Measurements from ENCODE around the gene P2RX4.
"Not testable (repeated sequence)": the region's sequence is repeated elsewhere in the genome, so short reads cannot be mapped to it uniquely, and the experiment has no call there.

The P2RX4 gene

GRCh38 chr12:121245951-121246350 is 36.0 kb downstream of the P2RX4 start:
- no peak for DNase-seq

DNA sequence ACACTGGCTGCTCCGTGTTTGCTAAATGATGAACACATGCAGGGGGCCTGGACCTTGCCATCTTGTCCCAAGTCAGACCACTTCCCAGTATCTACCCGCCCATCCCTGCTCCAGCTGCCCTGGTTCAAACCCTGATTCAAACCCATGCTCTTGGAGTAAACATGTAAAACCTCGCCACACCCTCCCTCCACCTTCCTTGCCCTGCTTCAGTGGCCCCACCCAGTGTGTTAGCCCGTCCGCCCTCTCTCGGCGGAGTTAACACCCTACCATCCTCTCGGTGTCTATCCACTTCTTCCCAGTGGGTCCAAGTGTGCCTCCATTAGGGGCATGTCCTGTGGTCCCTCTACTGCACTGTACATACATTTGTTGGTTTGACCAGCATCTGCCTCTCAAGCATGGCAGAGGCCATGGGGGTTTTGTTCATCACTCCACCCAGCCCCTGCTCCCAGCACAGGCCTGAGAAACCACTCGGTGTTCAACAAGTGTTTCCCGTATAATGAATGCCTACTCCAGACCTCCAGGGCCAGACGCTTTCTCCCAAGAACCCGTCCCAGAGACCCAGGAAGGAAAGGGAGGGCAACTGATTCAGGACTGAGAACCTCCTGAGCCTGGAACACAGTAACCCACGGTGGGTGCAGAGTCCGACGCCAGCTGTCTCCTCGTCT is 37.1 kb downstream of the P2RX4 start:
- no peak for DNase-seq

DNA sequence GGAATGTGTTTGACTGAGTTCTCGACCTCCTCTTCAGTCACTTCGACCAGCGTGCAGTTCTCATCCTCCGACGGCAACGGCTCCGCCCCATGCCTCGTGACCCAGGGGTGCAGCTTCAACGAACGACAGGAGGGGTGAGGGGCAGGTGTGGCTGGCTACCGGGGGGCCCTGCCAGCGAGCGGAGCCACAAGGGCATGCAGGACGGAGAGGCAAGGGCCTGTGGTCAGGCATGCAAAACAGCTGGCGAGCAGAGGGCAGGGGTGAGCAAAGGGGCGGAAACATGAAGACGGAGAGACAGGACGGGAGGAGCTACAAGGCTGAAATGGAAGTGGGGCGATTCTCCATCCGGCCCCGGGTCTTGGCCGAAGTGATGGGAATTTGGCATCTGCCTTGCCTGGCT is 38.7 kb downstream of the P2RX4 start:
- DNase-seq, result no peak

GRCh38 chr12:121250359-121250758 is 40.4 kb downstream of the P2RX4 start:
- no peak for DNase-seq

DNA sequence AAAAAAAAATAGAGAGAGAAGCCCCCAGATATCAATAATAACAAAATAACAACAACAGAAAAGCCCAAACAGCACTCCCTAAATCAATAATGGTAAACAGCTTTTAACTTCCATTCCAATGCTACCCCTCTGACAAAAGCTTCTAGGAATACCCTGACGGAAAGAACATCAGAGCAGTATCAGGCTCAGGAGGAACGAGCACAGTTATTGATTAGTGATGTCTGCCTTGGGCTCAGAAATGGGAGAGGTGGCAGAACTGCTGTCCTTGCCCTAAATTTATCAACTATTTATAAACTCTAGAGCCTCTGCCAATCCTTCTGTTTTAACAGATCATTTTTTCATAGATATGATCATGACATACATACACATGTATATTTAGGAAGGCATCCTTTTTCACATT is 41.9 kb downstream of the P2RX4 start:
- no peak for DNase-seq

DNA sequence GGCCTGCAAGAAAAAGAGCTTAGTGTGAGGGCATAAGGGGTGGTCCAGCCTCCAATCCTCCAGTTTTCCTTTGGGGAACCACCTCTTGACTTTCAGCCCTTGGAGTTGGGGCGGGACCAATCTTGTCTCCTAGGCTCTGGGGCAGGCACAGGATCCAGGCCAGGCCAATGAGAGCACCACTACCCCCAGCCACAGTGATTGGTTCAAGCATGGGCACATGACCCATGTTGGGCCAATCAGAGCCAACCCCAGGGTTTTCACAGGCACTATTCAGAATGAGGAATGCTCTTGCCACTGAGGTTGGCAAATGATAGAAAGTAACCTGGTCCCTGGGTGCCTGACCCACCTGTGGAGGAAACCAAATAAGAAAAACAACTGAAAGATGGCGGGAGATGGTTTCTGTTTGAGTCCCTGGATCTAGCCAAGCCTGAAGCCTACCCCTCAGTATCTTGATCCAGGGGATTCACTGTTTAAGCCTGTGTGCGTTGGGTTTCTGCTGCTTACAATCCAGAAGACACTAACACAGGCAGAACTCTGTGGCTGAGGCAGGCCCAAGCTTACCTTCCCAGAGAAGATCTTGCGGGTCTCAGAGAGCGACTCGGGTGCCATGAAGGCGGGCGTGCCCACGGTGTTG is 42.9 kb downstream of the P2RX4 start:
- no peak for DNase-seq

GRCh38 chr12:121253638-121254335 is 43.9 kb downstream of the P2RX4 start:
- DNase-seq, result no peak

DNA sequence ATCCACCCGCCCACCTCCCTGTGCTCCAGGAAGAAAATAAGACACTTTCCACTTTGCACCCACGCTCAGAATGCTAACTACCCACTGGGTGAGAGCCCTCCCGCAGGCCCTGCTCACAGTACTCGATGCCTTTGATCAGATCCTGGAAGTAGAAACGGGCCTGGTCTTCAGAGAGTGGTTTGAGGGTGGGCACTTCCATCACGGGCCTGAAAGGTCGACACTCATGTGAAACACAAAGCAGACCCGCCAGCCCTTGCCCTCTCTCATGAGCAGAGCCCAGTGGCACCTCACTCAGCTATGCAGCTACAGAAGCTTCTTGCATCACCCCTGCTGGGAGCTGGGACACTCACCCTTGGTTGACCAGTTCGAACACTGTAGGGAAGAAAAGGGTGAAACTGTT is 45.5 kb downstream of the P2RX4 start:
- no peak for DNase-seq

DNA sequence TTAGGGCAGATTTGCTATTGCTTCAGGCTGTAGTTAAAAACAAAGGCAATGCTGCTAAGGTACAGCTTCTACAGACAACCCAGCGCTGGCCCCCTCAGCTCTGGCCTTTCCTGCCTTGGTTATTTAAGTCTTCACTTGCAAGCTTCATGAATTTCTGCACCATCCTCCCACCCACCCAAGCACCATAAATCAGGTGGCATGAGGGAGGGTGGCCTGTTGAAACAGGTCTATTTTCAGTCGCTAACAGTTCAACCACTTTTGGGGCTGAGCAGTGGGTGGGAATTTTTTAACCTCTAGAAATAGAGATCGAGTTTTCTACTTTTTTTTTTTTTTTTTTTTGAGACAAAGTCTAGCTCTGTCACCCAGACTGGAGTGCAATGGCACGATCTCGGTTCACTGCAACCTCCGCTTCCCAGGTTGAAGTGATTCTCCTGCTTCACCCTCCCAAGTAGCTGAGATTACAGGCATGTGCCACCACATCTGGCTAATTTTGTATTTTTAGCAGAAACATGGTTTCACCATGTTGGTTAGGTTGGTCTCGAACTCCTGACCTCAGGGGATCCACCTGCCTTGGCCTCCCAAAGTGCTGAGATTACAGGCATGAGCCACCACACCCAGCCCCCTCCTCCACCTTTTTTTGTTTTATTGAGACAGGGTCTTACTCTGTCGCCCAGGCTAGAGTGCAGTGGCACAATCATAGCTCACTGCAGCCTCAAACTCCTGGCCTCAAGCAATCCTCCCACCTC is 47.9 kb downstream of the P2RX4 start:
- DNase-seq, result not testable (repeated sequence)

DNA sequence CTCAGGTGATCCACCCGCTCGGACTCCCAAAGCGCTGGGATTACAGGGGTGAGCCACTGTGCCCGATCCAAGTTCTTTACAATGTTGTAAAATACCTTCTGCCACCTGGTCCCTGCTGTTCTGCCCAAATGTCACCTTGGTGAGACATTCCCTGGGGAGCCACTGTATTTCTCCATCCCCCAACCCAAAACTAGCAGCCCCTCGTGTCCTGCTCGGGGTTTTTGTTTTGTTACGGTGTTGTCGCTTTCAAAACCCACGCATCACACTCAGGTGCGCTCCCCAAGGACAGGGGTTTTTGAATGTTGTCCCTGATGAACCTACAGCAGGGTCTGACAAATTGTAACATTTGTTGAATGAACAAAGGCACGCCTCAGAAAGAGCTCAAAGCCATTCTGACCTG is 49.1 kb downstream of the P2RX4 start:
- no peak for DNase-seq

GRCh38 chr12:121260091-121260490 is 50.2 kb downstream of the P2RX4 start:
- DNase-seq, result no peak

DNA sequence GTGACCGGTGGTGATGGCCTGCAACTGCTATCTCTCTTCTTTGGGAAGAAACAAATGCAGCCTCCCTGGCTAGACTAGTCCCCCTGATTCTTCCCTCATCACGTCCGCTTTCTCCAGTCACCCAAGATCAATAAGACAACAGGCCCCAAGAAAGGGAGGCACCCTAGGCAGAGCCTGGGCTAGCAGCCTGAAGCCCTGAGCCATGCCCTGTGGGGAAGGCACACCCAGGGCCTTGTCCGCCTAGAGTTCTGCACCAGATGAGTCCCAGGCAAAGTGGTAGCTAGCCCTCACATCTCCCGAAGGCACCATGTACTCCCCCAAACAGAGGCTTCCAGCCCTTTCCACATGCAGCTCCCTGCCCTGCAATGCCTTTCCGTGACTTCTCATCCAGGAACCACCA is 51.5 kb downstream of the P2RX4 start:
- DNase-seq, result no peak

DNA sequence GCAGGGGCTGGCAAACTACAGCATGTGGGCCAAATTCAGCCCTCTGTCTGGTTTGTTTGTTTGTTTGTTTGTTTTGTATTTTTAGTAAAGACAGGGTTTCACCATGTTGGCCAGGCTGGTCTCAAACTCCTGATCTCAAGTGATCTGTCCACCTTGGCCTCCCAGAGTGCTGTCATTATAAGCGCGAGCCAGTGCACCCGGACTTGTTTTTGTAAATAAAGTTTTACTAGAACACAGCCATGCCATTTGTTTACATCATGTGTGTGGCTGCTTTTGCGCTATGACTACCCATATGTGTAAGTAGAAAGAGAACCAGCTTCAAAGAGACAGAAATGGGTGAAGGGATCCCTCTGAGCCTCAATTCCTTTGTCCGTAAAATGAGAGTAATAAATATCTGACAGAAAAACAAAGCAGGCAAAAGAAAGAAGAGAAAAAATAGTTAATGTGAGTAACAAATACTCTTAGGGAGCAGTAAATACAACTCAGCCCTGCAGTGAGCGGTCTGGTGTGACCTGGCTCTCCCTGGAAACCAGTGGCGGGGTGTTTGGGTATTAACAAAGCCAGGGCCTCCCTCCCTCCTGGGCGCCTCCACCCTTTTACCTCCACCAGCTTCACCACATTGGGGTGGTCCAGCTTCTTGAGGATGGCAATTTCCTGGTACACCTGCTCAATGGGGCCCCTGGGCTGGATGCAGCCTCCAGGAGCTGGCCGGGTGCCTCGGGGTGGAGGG is 53.4 kb downstream of the P2RX4 start:
- no peak for DNase-seq

GRCh38 chr12:121264135-121264534 is 54.2 kb downstream of the P2RX4 start:
- no peak for DNase-seq

DNA sequence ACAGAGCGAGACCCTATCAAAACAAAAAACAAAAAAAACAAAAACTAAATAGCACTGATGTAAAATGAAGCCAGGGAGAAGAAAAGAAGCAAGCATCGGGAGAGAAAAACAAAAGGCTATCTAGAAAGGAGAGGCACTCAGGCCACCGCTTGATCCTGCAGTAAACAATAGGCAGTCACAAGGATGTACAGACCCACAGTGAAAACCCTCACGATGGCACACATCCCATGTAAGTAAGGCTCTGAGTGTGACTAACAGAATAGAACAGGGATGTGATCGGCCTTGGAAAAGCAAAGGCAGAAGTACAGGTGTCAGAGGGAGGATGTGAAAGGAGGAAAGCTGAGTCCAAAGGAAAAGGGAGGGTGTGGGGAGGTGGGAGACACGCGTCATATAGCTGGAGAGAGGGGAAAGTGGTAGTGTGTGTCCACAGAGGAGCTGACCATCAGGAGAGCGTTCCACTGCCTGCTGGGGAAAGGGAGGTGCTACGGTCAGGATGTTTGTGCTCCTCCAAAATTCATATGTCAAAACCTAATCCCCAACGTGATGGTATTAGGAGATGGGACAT is 55.1 kb downstream of the P2RX4 start:
- DNase-seq, result no peak

- no peak for DNase-seq
Observed at GRCh38 chr12:121267822-121268221, 57.9 kb downstream of the P2RX4 start.

DNA sequence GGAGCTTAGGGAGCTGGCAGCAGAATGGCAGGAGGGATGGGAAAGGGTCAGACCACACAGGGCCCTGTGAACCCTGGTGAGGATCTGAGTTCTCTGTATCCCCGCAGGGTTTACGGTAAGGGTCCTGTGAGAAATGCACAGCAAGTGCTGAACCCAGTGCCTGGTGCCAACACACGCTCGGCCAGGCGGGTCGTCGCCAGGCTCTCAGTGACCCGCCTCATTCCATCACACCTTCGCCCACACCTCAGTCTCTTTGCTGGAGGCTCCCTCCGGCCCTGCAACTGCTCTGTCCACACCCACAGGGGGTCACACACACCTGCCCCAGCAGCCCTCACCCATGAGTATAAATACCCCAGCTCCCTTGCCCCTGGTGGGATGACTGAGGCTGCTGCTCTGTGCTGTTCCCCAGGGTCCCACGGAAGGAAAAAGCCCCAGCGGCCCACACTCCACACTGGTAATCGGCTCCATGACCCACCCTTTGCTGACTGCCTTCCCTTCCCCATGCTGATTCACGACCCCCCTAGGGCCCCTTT is 63.5 kb downstream of the P2RX4 start:
- no peak for DNase-seq

DNA sequence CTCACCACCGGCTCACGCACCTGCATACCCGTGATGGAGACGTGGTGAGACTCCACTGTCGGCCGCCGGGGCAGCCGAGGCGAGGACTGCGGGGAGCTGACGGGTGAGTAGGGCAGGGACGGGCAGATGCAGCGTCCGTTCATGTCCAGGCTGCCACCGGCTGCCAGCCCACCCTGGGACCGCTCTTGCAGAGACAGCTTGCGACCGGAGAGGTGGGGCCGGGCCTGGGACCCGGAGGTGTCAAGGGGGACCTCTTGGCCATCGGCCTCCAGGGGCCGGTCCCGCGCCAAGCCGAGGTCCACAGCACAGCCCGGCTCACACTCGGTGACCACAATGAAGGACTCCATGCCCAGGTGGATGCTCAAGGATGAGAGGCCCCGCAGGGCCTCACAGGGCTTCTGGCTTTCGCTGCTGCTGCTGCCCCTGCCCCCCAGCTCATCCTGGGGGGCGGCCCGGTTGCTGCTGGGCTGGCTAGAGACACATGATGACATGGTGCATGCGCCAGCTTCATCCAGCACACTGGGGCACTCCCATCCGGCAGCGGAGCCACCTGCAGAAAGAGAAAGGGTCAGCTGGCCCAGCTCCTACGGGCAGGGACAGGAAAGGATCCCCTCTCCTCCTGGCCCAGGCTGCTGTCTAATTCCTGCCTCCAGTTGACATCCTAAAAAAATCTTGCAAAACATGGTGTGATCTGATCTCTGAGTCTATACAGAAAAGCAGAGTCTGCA is 64.3 kb downstream of the P2RX4 start:
- DNase-seq, result no peak

DNA sequence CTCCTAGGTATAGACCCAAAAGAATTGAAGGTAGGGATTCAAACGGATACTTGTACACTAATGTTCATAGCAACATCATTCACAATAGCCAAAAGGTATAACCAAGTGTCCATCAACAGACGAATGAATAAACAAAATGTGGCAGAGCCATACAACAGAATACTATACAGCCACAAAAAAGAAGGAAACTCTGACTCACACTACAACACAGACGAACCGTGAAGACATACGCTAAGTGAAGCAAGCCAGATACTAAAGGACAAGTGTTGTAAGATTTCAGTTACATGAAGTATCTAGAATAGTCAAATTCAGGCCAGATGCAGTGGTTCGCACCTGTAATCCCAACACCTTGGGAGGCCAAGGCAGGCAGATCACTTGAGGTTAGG is 67.4 kb downstream of the P2RX4 start:
- no peak for DNase-seq

GRCh38 chr12:121278169-121279070 is 68.5 kb downstream of the P2RX4 start:
- no peak for DNase-seq

DNA sequence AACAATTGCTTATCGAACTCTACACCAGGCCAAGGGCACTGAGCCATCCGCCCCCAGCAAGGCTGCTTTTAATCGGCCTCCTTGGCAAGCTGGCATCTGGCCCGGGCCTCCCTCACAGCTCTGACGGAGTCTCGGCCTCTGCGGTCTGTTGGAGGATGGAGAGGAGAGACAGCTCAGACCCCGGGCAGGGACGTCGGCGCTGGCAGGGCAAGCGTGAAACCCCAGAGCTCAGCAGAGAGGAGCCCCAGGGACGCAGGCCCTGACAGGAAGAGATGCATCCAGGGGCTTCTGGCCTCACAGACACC is 69.1 kb downstream of the P2RX4 start:
- DNase-seq, result no peak
